NCI-H2171 (cell line): Measurements from ENCODE around the gene UBIAD1.
"Not testable (repeated sequence)": the region's sequence is repeated elsewhere in the genome, so short reads cannot be mapped to it uniquely, and the experiment has no call there.

ENCODE experiments used
- DNase-seq: peaks from one replicate; lab custom pipeline; 2025; lab: John Stamatoyannopoulos, UW

UBIAD1 gene

DNA sequence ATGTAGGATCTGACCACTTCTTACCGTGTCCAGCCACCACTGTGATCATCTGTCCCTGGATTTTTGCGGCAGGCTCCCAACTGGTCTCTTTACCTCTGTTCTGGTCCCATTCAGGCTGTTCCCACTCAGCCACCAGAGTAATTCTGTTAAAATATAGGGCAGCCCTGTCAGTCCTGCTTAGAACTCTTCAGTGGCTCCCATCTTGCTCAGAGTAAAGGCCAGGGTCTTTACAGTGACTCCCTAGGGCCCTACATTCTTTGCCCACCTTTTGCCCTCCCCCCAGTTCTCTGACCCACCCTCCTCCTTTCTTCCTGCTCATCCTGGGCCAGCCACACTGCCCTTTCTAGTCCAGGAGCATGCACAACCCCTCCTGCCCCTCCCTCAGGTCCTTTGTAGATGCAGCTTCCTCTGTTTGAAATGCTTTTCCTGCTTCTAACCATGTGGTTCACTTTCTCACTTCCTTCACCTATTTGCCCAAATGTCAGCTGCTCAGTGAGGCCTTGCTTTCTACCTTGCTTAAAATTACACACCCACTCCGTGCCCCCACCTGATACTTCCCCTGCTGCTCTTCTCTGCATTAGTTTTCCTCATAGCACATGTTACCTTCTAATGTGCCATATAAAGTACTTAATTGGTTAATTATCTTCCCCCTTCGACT, 7.8 kb downstream of the UBIAD1 start:
- DNase-seq: no peak

- no peak for DNase-seq
Observed at GRCh38 chr1:11281518-11282331, 8.7 kb downstream of the UBIAD1 start.

GRCh38 chr1:11283151-11283550, 10.2 kb downstream of the UBIAD1 start:
- DNase-seq: no peak

DNA sequence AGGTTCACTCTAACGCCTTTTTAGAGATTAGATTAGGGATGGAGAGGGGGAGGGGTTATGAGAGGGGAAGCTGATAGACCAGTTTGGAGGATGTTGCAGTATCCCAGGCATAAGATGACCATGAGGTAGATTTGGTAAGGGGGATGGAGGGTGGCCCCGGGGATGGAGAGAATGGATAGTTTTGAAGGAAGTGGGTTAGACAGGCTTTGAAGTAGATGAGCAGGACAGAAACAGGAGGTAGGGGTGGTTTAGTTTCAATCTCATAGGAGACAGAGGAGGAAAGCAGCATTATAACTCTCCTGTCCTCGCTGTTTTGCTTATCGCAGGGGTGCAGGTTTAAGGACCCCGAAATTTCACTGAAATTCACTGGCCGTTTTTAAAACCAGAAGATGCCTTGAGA, 11.8 kb downstream of the UBIAD1 start:
- no peak for DNase-seq

- DNase-seq: no peak
Observed at GRCh38 chr1:11285883-11286734, 13.1 kb downstream of the UBIAD1 start.

- no peak for DNase-seq
Observed at GRCh38 chr1:11286735-11287410, 13.9 kb downstream of the UBIAD1 start.

- DNase-seq: no peak
Observed at GRCh38 chr1:11289064-11289463, 16.1 kb downstream of the UBIAD1 start.

- DNase-seq: no peak
Observed at GRCh38 chr1:11291049-11291448, 18.1 kb downstream of the UBIAD1 start.

- DNase-seq: no peak
Observed at GRCh38 chr1:11293856-11294255, 20.9 kb downstream of the UBIAD1 start.

GRCh38 chr1:11294951-11295350, 22.0 kb downstream of the UBIAD1 start:
- DNase-seq: no peak

DNA sequence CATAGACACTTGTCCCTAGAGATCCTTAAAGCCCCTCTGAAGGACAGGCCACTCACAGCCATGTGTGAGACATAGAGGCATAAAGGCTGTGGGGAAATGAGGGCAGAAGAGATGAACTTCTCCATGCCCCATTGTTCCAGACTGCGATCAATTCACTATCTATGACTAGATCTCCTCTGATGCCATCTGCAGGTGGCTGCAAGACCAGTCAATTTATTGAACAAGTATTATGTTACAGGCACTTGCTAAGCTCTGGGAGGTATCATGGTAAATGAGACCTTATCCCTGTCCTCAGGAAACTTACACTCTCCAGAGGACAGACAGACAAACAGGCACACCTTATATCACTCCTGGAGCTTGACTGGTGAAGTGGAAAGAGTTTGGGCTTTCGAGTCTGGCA, 22.9 kb downstream of the UBIAD1 start:
- no peak for DNase-seq

DNA sequence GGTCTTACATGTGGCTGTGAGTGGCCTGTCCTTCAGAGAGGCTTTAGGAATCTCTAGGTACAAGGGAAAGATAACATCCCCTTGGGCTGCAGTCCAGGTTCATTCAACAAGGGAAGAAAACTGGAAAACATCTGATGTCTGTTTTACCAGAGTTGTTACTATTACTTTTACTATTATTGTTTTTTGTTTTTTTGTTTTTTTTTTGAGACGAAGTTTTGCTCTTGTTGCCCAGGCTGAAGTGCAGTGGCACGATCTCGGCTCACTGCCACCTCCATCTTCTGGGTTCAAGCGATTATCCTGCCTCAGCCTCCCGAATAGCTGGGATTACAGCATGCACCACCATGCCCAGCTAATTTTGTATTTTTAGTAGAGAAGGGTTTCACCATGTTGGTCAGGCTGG, 24.8 kb downstream of the UBIAD1 start:
- not testable (repeated sequence) for DNase-seq

GRCh38 chr1:11298390-11299224, 25.6 kb downstream of the UBIAD1 start:
- no peak for DNase-seq

- no peak for DNase-seq
Observed at GRCh38 chr1:11299225-11299574, 26.2 kb downstream of the UBIAD1 start.

- DNase-seq: no peak
Observed at GRCh38 chr1:11301601-11302000, 28.6 kb downstream of the UBIAD1 start.

DNA sequence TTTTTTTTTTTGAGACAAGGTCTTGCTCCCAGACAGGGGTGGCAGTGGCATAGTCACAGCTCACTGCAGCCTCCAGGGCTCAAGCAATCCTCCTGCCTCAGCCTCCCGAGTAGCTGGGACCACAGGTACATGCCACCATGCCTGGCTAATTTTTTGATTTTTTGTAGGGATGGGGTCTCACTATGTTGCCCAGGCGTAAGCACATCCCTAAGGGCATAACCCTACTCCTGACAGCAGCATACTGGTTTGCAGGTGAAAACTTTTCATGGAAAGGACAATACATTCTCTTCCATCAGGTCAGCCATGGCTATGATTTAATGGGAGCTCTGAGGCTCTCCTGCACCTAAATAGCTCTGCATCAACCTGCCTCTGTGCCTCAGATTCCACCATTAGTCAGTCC, 29.4 kb downstream of the UBIAD1 start:
- no peak for DNase-seq

- not testable (repeated sequence) for DNase-seq
Observed at GRCh38 chr1:11305516-11305915, 32.5 kb downstream of the UBIAD1 start.

GRCh38 chr1:11307852-11308251, 34.9 kb downstream of the UBIAD1 start:
- DNase-seq: no peak

GRCh38 chr1:11308699-11309224, 35.8 kb downstream of the UBIAD1 start:
- DNase-seq: no peak

DNA sequence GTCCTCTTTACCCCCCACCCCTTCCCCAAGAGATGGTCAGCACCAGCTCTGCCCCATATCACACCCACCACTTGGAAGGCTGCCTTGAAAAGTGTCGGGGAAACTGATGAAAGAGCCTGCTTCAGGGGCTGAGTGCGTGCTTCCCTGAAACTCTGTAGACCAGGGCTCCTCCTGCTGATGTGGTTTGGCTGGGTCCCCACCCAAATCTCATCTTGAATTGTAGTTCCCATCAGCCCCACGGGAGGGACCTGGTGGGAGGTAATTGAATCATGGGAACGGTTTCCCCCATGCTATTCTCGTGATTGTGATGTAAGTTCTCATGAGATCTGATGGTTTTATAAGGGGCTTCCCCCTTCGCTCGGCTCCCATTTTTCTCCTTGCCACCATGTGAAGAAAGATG, 36.4 kb downstream of the UBIAD1 start:
- no peak for DNase-seq
